Sigmoid colon (tissue), 7 donors: ENCODE data around the gene KDM4E. TPM values are rescaled to one million over a fixed set of nuclear protein-coding genes. Genes with fewer than 3 reads are reported as not detected.
A peak's percentile ranks its signal among the peaks of the same experiment; 100 is the strongest.

Source experiments
- DNase-seq: peaks from one replicate; pipeline ENCODE4 v3.0.0-alpha.2; 2019
- H3K27ac ChIP-seq, 4 donors: fragments of 200-600 bp; sonication (generic); one replicate each; pipeline ENCODE4 v1.5.1; 2016 to 2019; ENCODE audit warnings: mild to moderate bottlenecking in 1 of 4
- H3K27me3 ChIP-seq, 3 donors: fragments of 200-600 bp; sonication (generic); one replicate each; pipeline ENCODE4 v1.5.1; 2019; ENCODE audit warnings: mild to moderate bottlenecking in 1 of 3
- H3K36me3 ChIP-seq, 4 donors: fragments of 200-600 bp; sonication (generic); one replicate each; pipeline ENCODE4 v1.5.1; 2016 to 2019
- H3K4me1 ChIP-seq, 4 donors: fragments of 200-600 bp; sonication (generic); one replicate each; pipeline ENCODE4 v1.5.1; 2017 to 2019
- H3K4me3 ChIP-seq, 4 donors: fragments of 200-600 bp; sonication (generic); one replicate each; pipeline ENCODE4 v1.5.1; 2017 to 2019; ENCODE audit warnings: mild to moderate bottlenecking in 2 of 4, moderate library complexity in 1 of 4
- H3K9me3 ChIP-seq, 4 donors: fragments of 200-600 bp in 3 of 4; sonication (generic) in 3 of 4; one replicate each; pipeline versions ENCODE4 v1.5.1 to v1.6.1; 2013 to 2019
- CTCF ChIP-seq, 4 experiments: fragments of 450-650 bp in 3 of 4; fragments of 200-600 bp in 1 of 4; IDR thresholded peaks; one replicate each; pipeline ENCODE4 v1.5.1; 2016 to 2019; ENCODE audit warnings: antibody characterized with exemption in 4 of 4, mild to moderate bottlenecking in 3 of 4, moderate library complexity in 2 of 4
- EP300 ChIP-seq, 4 donors: sonication (generic); formaldehyde crosslinking; IDR thresholded peaks; one replicate each; pipeline ENCODE4 v1.6.1; 2017; ENCODE audit warnings: antibody characterized with exemption in 4 of 4
- POLR2A ChIP-seq, 2 donors: fragments of 450-650 bp; IDR thresholded peaks; one replicate each; pipeline ENCODE4 v1.6.1; 2016; ENCODE audit warnings: antibody characterized with exemption in 2 of 2, mild to moderate bottlenecking in 2 of 2, moderate library complexity in 2 of 2
- POLR2AphosphoS5 ChIP-seq, 4 donors: sonication (generic); formaldehyde crosslinking; IDR thresholded peaks; one replicate each; pipeline ENCODE4 v1.6.1; 2017; ENCODE audit warnings: antibody characterized with exemption in 4 of 4
- WGBS, 2 donors: extraction: QIAGEN DNeasy Blood & Tissue Kit; methylation state at CpG; one replicate each; pipeline ENCODE4 v1.1.7; 2013; 5-methylcytosine and 5-hydroxymethylcytosine counted together
- intact Hi-C: fragments of 100-400 bp; cut with DNase I; formaldehyde crosslinking; loops from one replicate; pipeline ENCODE4 v1.15.1; 2023
- polyA plus RNA-seq, 3 donors: library from polyadenylated mRNA; stranded (reverse); fragments of 200-250 nt; gene quantifications; one replicate each; pipeline ENCODE4 v1.2.3, GENCODE V29; 2013
- total RNA-seq, 4 donors: library from RNA; depleted of rRNA; stranded (reverse); fragments of >200 nt; gene quantifications; one replicate each; pipeline ENCODE4 v1.1.0, GENCODE V29; 2016
- donor health status: healthy with polysubstance abuse.
- donor health status: Bipolar disorder and iron deficiency.
- donor health status: healthy.

The KDM4E gene
- total and polyA plus RNA-seq, 7 donors = not detected

GRCh38 chr11:95074792-95075563 is 49.9 kb downstream of the KDM4E start:
- no peak for DNase-seq
- Histone ChIP-seq H3K36me3 (no peaks in the 10 kb centered on the region), H3K27me3 (no peaks in the 10 kb centered on the region), H3K4me3 (no peak overlapping the region), H3K9me3 (no peaks in the 10 kb centered on the region), H3K27ac (peak overlapping the region in 1 of 4 donors; percentile 27), H3K4me1 (peaks cover 0 to 9% (median 3%) of the 10 kb centered on the region in 4 donors)
- intact Hi-C loops = no loop called here
- no peak for TF ChIP-seq CTCF (IDR thresholded peaks at IDR 0.05)
- TF ChIP-seq POLR2A (IDR thresholded peaks at IDR 0.05) = no peak
- no peak for TF ChIP-seq POLR2AphosphoS5 (IDR thresholded peaks at IDR 0.05)
- TF ChIP-seq EP300 (IDR thresholded peaks at IDR 0.05) = no peak
- 20 to 50% methylated on average over 8 of the region's 8 CpGs for WGBS, 2 donors

GRCh38 chr11:95076416-95076815 is 51.4 kb downstream of the KDM4E start:
- H3K27me3 ChIP-seq = no peaks in the 10 kb centered on the region
- intact Hi-C loops = no loop called here
- 1 to 10% methylated on average over 1 of the region's 1 CpG for WGBS, 2 donors
- H3K36me3 ChIP-seq = no peaks in the 10 kb centered on the region
- H3K27ac ChIP-seq = peak overlapping the region in 1 of 4 donors; percentile 31
- H3K9me3 ChIP-seq = no peaks in the 10 kb centered on the region
- peaks cover 0 to 8% (median 2%) of the 10 kb centered on the region in 4 donors for H3K4me1 ChIP-seq
- TF ChIP-seq POLR2AphosphoS5 (IDR thresholded peaks at IDR 0.05) = peak in 1 of 4 donors; percentile 14
- no peak for TF ChIP-seq EP300 (IDR thresholded peaks at IDR 0.05)
- no peak for DNase-seq
- no peak overlapping the region for H3K4me3 ChIP-seq

- Histone ChIP-seq H3K9me3 (no peaks in the 10 kb centered on the region), H3K4me1 (peaks cover 0 to 8% (median 2%) of the 10 kb centered on the region in 4 donors), H3K36me3 (no peaks in the 10 kb centered on the region), H3K27me3 (no peaks in the 10 kb centered on the region), H3K27ac (no peak overlapping the region), H3K4me3 (no peak overlapping the region)
- TF ChIP-seq EP300 (IDR thresholded peaks at IDR 0.05) = no peak
- TF ChIP-seq CTCF (IDR thresholded peaks at IDR 0.05) = no peak
- no peak for TF ChIP-seq POLR2AphosphoS5 (IDR thresholded peaks at IDR 0.05)
- no peak for TF ChIP-seq POLR2A (IDR thresholded peaks at IDR 0.05)
- no peak for DNase-seq
- intact Hi-C loops = no loop called here
Observed at GRCh38 chr11:95076981-95077380, 51.9 kb downstream of the KDM4E start.

Other genes with a start within 250 kb of the KDM4E start
- gene CWC15, start 51.7 kb upstream of the KDM4E start, total RNA-seq = 10 to 100 TPM; 39.8 to 69.9 (median 47.3) TPM
- 10 to 100 TPM; 42.0 to 51.1 (median 48.3) TPM for gene CWC15, start 51.7 kb upstream of the KDM4E start, polyA plus RNA-seq
- gene KDM4D, start 51.5 kb upstream of the KDM4E start, total RNA-seq = under 1 TPM in 3 of 4 donors, not detected in 1; 0.33 to 0.55 (median 0.36) TPM
- gene KDM4D, start 51.5 kb upstream of the KDM4E start, polyA plus RNA-seq = under 1 TPM in 2 of 3 donors, not detected in 1; 0.55 to 0.60 TPM
- gene KDM4F, start 24.2 kb downstream of the KDM4E start, total RNA-seq = not detected
- not detected for gene KDM4F, start 24.2 kb downstream of the KDM4E start, polyA plus RNA-seq
- 10 to 100 TPM; 15.0 to 30.4 (median 25.2) TPM for gene SRSF8, start 41.7 kb downstream of the KDM4E start, total RNA-seq
- 10 to 100 TPM; 34.6 to 54.7 (median 37.2) TPM for gene SRSF8, start 41.7 kb downstream of the KDM4E start, polyA plus RNA-seq
- gene ENDOD1, start 64.6 kb downstream of the KDM4E start, total RNA-seq = 10 to 100 TPM; 18.1 to 31.4 (median 21.0) TPM
- gene ENDOD1, start 64.6 kb downstream of the KDM4E start, polyA plus RNA-seq = 10 to 100 TPM in 1 of 3 donors, 1 to 10 TPM in 2; 7.8 to 26.5 (median 8.3) TPM
- 10 to 100 TPM in 3 of 4 donors, 1 to 10 TPM in 1; 8.7 to 20.8 (median 16.6) TPM for gene SESN3, start 205.9 kb downstream of the KDM4E start, total RNA-seq
- 1 to 10 TPM; 2.1 to 6.4 (median 3.6) TPM for gene SESN3, start 205.9 kb downstream of the KDM4E start, polyA plus RNA-seq